Neutrophil (primary cell): ENCODE results near the gene PPP1R3G.

Source experiments
- H3K27ac ChIP-seq: fragments of 200-600 bp; sonication (generic); 2 replicates; pipeline ENCODE4 v1.5.1; 2016; ENCODE audit warnings: mild to moderate bottlenecking, moderate library complexity
- H3K27me3 ChIP-seq: fragments of 200-600 bp; sonication (generic); 2 replicates; pipeline ENCODE4 v1.6.0; 2016; ENCODE audit warnings: mild to moderate bottlenecking
- H3K36me3 ChIP-seq: fragments of 200-600 bp; sonication (generic); 2 replicates; pipeline ENCODE4 v1.5.1; 2017
- H3K4me1 ChIP-seq, 2 experiments: fragments of 200-600 bp in 1 of 2; sonication (generic) in 1 of 2; 1 replicate in 1 of 2; 2 replicates in 1 of 2; pipeline versions ENCODE4 v1.5.1 to v1.6.1; 2013 to 2016; ENCODE audit warnings: low read depth in 1 of 2, low read length in 1 of 2, mild to moderate bottlenecking in 1 of 2, moderate library complexity in 1 of 2; ENCODE audit not compliant: control insufficient read depth in 1 of 2, insufficient read depth in 1 of 2
- H3K4me3 ChIP-seq, 2 experiments: fragments of 200-600 bp in 1 of 2; sonication (generic) in 1 of 2; 1 replicate in 1 of 2; 2 replicates in 1 of 2; pipeline ENCODE4 v1.5.1; 2013 to 2016; ENCODE audit warnings: low read depth in 1 of 2, low read length in 1 of 2, mild to moderate bottlenecking in 1 of 2, moderate library complexity in 1 of 2
- H3K9me3 ChIP-seq: fragments of 200-600 bp; sonication (generic); 2 replicates; pipeline ENCODE4 v1.5.1; 2016
- CTCF ChIP-seq: fragments of 200-600 bp; sonication (generic); IDR thresholded peaks from 2 replicates; pipeline ENCODE4 v1.5.1; 2016; ENCODE audit warnings: antibody characterized with exemption

Gene PPP1R3G

DNA sequence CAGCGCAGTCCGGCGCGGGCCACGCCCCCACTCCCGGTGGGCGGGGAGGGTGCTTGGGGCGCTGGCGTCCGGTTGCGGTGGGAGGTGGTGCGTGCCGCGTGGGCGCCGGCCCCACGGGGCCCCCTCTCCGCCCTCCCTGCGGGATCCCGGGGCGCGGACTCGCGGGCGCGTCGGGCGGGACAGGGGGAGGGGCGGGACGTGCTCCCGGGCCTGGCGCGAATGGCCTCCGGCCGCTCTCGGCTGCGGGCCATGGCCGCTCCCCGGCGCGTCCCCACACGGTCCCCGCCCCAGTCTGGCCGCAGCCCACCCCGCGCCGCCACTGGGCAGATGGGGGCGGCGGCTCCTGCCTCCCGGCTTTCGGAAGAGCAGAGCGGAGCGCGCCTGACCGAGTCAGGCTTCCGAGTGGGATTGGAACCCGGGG, 771 bp upstream of the PPP1R3G start:
- H3K27ac ChIP-seq: no peak overlapping the region
- peaks cover 83% of the 10 kb centered on the region for H3K27me3 ChIP-seq
- no peak for TF ChIP-seq CTCF

GRCh38 chr6:5085648-5086293, 630 bp downstream of the PPP1R3G start:
- Histone ChIP-seq H3K27me3 (peaks cover 97% of the 10 kb centered on the region), H3K4me3 (peak overlapping the region; percentile 46 to 49), H3K27ac (no peak overlapping the region), H3K36me3 (no peaks in the 10 kb centered on the region), H3K4me1 (peaks cover 17 to 24% of the 10 kb centered on the region in 2 experiments), H3K9me3 (no peaks in the 10 kb centered on the region)
- TF ChIP-seq CTCF: no peak

More for the DNA sequence above, 771 bp upstream of the PPP1R3G start:
- Histone ChIP-seq H3K36me3 (no peaks in the 10 kb centered on the region), H3K9me3 (no peaks in the 10 kb centered on the region), H3K4me3 (peak overlapping the region; percentile 46 to 49), H3K4me1 (peaks cover 17 to 24% of the 10 kb centered on the region in 2 experiments)

GRCh38 chr6:5086294-5086890, 1.3 kb downstream of the PPP1R3G start:
- Histone ChIP-seq H3K27ac (no peak overlapping the region), H3K36me3 (no peaks in the 10 kb centered on the region), H3K4me1 (peaks cover 17 to 24% of the 10 kb centered on the region in 2 experiments), H3K4me3 (peak overlapping the region in 1 of 2 experiments; percentile 49), H3K9me3 (no peaks in the 10 kb centered on the region), H3K27me3 (peaks cover 100% of the 10 kb centered on the region)
- no peak for TF ChIP-seq CTCF

GRCh38 chr6:5087389-5087788, 2.2 kb downstream of the PPP1R3G start:
- Histone ChIP-seq H3K27ac (no peak overlapping the region), H3K27me3 (peaks cover 98% of the 10 kb centered on the region), H3K9me3 (no peaks in the 10 kb centered on the region), H3K4me3 (no peak overlapping the region), H3K36me3 (no peaks in the 10 kb centered on the region), H3K4me1 (peaks cover 17 to 24% of the 10 kb centered on the region in 2 experiments)
- TF ChIP-seq CTCF: no peak

DNA sequence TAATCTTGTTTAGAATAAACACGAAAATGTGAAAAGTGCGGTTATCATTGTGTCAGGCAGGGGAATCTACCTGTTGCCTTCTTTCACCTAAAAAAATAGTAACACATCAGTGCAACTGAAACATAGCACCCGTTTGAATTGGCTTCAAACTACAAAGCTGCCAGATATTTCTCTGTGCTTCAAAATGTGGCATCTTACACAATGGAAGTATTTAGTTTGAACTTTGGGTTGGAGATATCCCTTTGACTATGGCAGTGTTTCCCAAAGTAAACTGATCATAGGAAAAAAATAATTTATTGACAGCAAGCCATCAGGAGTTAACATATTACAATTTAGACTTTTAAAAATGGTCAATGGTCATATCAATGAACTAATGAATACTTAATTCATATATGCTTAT, 3.6 kb downstream of the PPP1R3G start:
- Histone ChIP-seq H3K4me1 (peaks cover 17 to 24% of the 10 kb centered on the region in 2 experiments), H3K4me3 (no peak overlapping the region), H3K27me3 (peaks cover 93% of the 10 kb centered on the region), H3K36me3 (no peaks in the 10 kb centered on the region), H3K9me3 (no peaks in the 10 kb centered on the region), H3K27ac (no peak overlapping the region)
- TF ChIP-seq CTCF: no peak
